ENCODE data around the gene WDR82. TPM values are rescaled to one million over a fixed set of nuclear protein-coding genes. Genes with fewer than 3 reads are reported as not detected.

Gene WDR82
- total RNA-seq, 1 donor from 2014 or later: 93.1 TPM

GRCh38 chr3:52228751-52229291, 49.6 kb downstream of the WDR82 start:
- Mint-ChIP-seq H3K9me3 (ENCODE audit: low read depth) (no peaks in the 10 kb centered on the region), H3K4me1 (ENCODE audit: low read depth) (no peaks in the 10 kb centered on the region), H3K36me3 (ENCODE audit: insufficient read depth) (peaks cover 2% of the 10 kb centered on the region), H3K27ac (no peak overlapping the region), H3K4me3 (ENCODE audit: low read depth) (no peak overlapping the region), H3K27me3 (no peaks in the 10 kb centered on the region)
- TF ChIP-seq CTCF (IDR thresholded peaks at IDR 0.05; ENCODE audit: unreplicated experiment): no peak
- DNase-seq (ENCODE audit: low spot score, unreplicated experiment): no peak

GRCh38 chr3:52228266-52228665, 50.2 kb downstream of the WDR82 start:
- Mint-ChIP-seq H3K4me1 (ENCODE audit: low read depth) (no peaks in the 10 kb centered on the region), H3K36me3 (ENCODE audit: insufficient read depth) (peaks cover 2% of the 10 kb centered on the region), H3K9me3 (ENCODE audit: low read depth) (no peaks in the 10 kb centered on the region), H3K4me3 (ENCODE audit: low read depth) (no peak overlapping the region), H3K27me3 (no peaks in the 10 kb centered on the region), H3K27ac (no peak overlapping the region)
- no peak for DNase-seq (ENCODE audit: low spot score, unreplicated experiment)
- no peak for TF ChIP-seq CTCF (IDR thresholded peaks at IDR 0.05; ENCODE audit: unreplicated experiment)

GRCh38 chr3:52227766-52228165, 50.7 kb downstream of the WDR82 start:
- Mint-ChIP-seq H3K27me3 (no peaks in the 10 kb centered on the region), H3K27ac (no peak overlapping the region), H3K36me3 (ENCODE audit: insufficient read depth) (peaks cover 2% of the 10 kb centered on the region), H3K4me1 (ENCODE audit: low read depth) (no peaks in the 10 kb centered on the region), H3K4me3 (ENCODE audit: low read depth) (no peak overlapping the region), H3K9me3 (ENCODE audit: low read depth) (no peaks in the 10 kb centered on the region)
- no peak for DNase-seq (ENCODE audit: low spot score, unreplicated experiment)
- TF ChIP-seq CTCF (IDR thresholded peaks at IDR 0.05; ENCODE audit: unreplicated experiment): no peak

GRCh38 chr3:52227117-52227516, 51.3 kb downstream of the WDR82 start:
- Mint-ChIP-seq H3K4me1 (ENCODE audit: low read depth) (no peaks in the 10 kb centered on the region), H3K27me3 (no peaks in the 10 kb centered on the region), H3K4me3 (ENCODE audit: low read depth) (no peak overlapping the region), H3K36me3 (ENCODE audit: insufficient read depth) (peaks cover 2% of the 10 kb centered on the region), H3K9me3 (ENCODE audit: low read depth) (no peaks in the 10 kb centered on the region), H3K27ac (no peak overlapping the region)
- no peak for TF ChIP-seq CTCF (IDR thresholded peaks at IDR 0.05; ENCODE audit: unreplicated experiment)
- DNase-seq (ENCODE audit: low spot score, unreplicated experiment): no peak

- TF ChIP-seq CTCF (IDR thresholded peaks at IDR 0.05; ENCODE audit: unreplicated experiment): no peak
- Mint-ChIP-seq H3K27ac (no peak overlapping the region), H3K4me3 (ENCODE audit: low read depth) (no peak overlapping the region), H3K4me1 (ENCODE audit: low read depth) (no peaks in the 10 kb centered on the region), H3K36me3 (ENCODE audit: insufficient read depth) (no peaks in the 10 kb centered on the region), H3K9me3 (ENCODE audit: low read depth) (no peaks in the 10 kb centered on the region), H3K27me3 (no peaks in the 10 kb centered on the region)
- no peak for DNase-seq (ENCODE audit: low spot score, unreplicated experiment)
Measured at GRCh38 chr3:52226229-52226817, 52.1 kb downstream of the WDR82 start.

Measured in progenitor cell of endocrine pancreas (in vitro differentiated cells).